HL-60/S4 (cell line): ENCODE measurements around the gene MEIS2.

Source experiments
- in situ Hi-C: fragments of 300-500 bp; cut with MboI; formaldehyde crosslinking; loops from 2 replicates; pipeline ENCODE4 v1.14.3; 2022; ENCODE audit warnings: low sequenced_read_pairs

The MEIS2 gene

DNA sequence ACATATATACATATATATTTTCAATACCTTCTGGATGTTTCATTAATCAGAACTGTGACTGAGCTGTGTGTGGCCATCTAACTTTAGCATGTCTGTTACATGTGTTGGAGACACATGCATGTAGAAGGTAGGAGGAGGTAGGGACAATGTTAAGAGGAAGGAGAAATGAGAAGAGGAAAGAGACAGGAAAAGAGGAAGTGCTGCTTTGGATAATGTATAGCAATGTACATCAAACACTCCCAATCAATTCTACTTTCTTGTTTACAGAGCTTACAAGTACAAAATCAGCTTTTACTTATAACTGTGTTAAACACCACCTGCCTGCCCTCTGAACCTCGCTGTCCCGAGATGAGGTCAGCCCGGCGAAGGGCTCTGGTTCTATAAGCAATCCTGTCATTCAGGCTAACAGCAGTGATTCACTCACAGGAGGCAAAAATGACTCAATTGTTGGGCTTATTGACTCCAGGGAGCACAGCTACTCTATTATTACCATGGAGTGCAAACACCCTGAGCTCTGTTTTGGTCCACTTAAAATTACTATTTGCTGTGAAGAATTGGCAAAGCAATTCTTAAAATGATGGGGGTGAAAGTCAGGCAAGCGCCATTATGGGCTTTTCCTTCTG lies 188.9 kb downstream of the MEIS2 start:
- in situ Hi-C loops, result no loop called here

DNA sequence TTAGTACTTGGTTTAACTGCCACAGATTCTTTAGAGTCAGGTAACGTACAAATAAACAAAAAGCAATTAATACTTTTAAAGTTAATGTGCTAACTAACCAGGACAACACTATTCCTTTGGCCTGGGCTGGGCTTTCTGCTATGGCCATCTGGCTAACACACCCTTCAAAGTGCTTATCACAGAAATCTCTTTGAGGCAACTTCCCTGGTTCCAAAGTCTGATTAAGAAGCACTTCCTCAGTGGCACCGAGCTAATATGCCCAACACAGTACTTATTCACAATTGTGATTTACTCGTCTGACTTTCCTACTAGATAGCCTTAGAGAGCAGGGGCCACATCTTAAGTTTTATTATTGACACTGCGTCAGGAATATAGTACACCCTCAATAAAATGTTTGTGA lies 191.4 kb downstream of the MEIS2 start:
- in situ Hi-C loops, result no loop called here

DNA sequence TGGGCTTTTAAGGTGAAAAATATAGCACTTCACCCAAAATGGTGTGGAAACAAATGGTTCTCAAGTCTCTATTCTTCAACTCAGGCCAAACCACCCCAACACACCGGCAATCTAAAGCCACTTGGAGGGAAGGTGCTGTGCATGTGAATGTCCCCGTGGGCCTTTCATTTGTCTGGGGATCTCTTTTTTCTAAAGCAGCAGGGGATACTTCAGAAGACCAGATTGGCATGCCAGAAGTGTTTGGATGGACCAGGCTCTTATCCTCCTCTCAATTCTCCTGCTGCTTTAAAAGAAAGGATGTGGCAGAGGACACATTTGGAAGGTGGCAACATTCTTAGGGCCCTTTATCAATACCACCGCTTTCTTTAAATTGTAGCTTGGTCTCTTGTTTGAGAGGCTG lies 193.1 kb downstream of the MEIS2 start:
- in situ Hi-C loops, result no loop called here

DNA sequence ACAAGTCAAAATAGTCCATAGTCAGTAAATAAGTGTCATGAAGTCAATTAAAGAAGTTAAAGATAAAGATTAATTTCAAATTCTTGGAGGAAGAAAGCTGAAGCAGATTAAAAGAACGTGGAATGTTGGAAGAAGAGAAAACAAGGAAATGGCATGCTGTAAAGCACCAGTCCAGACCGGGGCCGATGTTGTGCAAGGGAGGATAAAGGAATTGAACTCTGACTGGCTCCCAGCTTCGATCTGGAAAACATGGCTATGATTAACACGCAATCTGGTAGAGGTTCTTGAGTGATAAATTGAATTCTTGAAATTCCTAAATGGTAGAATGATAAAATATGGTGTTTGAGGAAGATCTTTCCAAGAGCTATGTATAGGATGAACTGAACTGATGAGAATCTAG lies 194.4 kb downstream of the MEIS2 start:
- in situ Hi-C loops, result no loop called here

DNA sequence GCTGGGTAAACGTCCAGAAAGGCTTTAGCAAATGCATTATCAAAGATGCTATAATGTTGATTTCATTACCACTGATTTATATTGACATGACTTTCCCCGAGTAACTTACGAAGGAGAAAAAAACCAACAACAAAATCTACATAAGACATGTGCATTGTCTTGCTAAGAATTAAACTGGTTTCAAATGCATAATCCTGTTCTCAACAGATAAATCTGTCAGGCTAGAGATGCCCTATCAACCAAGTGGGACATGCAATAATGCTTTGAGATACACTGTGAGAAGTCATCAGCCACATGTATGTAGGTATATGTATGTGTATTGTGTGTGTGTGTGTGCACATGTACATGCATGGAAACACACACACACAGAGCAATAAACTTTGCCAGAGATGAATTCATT lies 195.6 kb downstream of the MEIS2 start:
- in situ Hi-C loops, result no loop called here

DNA sequence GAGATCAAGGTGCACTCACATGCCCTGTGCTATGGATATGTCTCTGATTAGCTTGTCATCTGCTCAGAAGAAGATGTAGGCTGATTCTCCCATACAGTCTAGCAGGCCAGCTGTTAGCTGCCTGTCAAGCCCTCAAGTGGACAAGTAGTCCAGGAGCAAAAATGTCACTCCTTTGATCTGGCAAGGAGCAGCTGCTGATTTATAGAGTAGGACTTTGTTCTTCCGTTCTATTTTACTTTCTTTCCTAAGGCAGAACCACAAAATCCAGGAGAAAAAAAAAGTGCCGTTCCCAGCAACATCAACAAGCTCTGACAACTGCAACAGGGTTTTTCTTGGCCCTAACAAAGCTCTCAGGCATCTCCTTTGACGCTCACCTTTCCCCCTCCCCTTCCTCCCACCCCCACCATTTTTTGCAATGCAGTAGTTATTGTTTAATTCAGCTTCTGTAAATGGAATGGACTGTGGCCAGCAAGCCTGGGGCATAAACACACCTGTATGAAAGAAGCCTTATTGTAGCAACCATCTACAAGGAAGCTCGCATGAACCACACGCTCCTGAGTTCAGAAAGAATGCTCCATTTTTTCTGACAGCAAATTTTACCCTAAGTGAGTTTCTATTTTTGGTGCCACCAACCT lies 196.3 kb downstream of the MEIS2 start:
- in situ Hi-C loops, result no loop called here

DNA sequence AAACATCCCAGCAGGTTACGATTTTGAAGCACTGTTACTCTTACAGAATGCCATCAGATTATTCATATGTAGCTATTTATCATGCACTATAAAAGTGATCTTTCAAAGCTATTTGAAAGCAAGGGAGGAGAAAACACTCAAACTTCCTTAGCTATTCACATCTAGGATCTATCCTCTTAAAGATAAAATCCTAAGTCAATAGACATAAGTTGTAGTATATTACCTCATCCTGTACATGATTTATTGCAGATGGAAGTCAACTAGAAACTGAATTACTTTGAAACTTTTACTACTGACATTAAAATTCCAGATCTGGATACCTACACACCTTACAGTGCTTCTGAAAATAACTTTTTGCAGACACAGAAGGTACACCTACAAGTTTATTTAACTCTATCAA lies 197.2 kb downstream of the MEIS2 start:
- in situ Hi-C loops, result no loop called here

DNA sequence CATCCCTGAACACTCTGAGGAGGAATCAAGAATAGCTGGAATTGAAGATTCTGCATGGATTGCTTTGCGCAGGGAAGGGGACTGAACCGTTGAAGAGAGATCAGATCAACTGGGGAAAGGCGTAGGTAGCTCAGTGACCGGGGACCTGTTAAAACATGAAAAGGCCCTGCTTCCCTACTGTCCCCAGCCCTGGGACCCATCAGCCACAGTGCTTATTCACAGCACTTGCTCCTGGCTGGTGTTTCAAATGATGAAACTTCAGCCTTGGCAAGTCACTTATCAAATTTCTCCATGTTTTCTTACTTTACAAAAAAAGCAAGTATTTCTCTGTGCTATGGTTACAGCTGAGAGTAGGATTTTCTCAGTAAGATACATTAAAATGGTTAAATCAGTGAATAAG lies 199.3 kb downstream of the MEIS2 start:
- in situ Hi-C loops, result no loop called here

DNA sequence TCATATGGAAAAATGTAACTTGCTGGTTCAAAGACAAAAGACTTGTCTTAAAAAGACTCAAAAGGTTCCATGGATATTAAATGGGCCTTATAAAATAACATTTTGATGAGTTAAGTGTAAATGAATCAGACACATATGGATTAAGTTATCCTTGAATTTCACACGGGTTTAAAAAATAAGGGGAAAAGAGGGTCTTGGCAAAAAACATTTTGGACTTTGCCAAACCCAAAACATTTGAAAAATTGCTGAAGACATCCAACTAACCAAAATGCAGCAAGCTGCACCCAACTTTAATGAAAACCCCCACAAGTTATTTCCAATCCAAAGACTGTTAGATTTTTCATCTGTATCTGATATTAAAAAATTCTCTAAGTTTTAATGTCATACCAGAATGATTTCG lies 200.7 kb downstream of the MEIS2 start:
- in situ Hi-C loops, result loop anchor here (25.0 kb wide), 1 partner anchor 213 kb away; the partner anchor contains the start of gene MEIS2

DNA sequence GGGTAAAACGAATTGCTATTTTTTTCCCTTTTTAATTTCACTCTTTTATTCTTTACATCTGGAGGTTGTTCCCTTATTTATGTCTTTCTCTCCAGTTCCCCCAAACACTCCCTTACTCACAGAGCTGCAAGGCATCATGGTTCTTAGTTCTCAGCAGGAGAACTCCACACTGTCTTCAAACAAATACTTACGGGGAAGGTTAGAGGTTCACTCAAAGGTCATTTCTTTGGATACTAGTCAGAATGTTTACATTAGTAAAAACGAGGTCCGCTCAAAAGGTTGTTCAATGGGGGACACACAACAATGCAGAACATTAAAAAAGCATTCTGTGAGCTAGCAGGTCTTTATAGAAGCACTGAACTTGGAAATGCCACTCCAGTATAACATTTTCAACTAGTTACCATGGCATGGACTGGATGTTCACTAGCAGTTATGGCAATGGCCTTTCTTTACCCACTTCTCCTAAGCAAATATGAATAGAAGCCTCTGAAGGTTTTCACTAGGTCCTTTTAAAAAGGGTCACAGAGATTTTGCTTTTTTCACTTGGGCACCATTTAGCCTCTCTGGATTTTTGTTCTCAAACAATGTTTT lies 201.7 kb downstream of the MEIS2 start:
- in situ Hi-C loops, result loop anchor here (25.0 kb wide), 1 partner anchor 214 kb away; the partner anchor contains the start of gene MEIS2

DNA sequence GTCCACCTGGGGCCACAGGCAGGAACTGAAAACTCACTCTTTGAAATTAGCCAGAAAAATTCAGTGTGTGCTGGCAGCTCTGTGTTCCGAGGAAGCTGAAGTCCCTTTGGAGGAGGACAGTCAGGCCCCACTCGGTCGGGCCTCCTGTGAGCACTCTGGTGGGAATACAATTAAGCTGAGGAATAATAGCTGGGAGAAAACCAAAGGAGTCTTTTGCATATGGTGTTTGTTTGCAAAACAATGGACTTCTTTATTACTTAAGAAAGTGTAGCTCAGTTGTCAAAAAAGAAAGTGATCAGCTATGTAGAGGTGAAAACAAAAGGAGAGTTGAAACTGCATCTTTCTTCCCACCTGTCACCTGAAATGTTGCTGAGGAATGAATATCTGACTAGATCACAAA lies 202.5 kb downstream of the MEIS2 start:
- in situ Hi-C loops, result loop anchor here (25.0 kb wide), 1 partner anchor 214 kb away; the partner anchor contains the start of gene MEIS2

DNA sequence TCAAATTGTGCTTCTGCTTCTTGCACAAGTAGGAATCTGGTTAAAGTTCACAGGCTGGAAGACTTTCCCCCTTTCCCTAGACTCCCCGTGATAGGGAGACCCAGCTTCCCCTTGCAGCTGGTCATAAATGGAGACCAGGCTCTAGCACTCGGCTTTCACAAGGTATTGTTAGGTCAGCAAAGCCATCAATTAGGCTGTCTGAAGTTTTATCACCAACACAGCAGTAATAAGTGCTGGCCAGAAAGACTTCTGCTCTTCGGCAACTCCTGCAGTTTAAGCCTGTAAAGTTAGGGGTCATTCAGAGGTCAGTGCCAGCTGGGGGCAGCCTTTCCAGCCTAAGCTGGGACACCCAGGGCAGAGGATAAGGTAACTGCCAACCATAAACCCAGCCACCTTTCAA lies 203.4 kb downstream of the MEIS2 start:
- in situ Hi-C loops, result loop anchor here (25.0 kb wide), 1 partner anchor 215 kb away; the partner anchor contains the start of gene MEIS2

DNA sequence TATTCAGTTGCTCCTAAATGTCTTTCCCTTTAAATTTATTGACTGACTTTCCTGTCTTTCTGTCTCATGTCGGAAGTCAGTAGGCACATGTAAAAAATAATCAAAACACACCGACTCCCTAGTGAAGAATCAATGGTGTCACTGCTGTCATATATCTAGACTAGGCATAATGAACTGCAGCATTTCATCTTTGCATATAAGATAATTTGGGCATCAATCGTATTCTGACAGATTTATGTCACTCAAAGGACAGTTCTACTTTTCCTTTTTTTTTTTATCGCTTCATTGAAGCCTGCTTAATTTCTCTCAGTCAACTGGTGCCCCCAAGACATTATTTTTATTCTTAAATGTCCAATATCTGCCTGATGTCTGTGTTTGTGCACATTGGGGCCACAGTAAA lies 206.3 kb downstream of the MEIS2 start:
- in situ Hi-C loops, result loop anchor here (25.0 kb wide), 1 partner anchor 218 kb away; the partner anchor contains the start of gene MEIS2

DNA sequence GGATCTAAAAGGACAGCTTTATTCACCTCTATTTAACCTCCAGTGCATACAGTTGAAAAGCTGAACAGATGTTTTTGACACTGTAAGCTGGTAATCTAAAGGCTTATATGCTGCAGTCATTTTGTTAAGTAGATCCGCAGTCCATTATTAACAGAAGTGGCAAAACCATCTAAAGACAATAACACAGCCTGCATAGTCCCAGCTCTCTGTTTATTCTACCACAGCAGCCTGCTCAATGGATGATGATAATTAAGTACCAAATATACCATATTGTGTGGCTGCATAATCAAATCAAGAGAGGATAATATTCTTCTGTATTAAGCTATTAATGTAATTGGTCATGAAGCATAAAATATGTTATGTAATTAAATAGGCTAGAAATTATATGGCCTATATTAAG lies 207.1 kb downstream of the MEIS2 start:
- in situ Hi-C loops, result loop anchor here (25.0 kb wide), 1 partner anchor 219 kb away; the partner anchor contains the start of gene MEIS2

DNA sequence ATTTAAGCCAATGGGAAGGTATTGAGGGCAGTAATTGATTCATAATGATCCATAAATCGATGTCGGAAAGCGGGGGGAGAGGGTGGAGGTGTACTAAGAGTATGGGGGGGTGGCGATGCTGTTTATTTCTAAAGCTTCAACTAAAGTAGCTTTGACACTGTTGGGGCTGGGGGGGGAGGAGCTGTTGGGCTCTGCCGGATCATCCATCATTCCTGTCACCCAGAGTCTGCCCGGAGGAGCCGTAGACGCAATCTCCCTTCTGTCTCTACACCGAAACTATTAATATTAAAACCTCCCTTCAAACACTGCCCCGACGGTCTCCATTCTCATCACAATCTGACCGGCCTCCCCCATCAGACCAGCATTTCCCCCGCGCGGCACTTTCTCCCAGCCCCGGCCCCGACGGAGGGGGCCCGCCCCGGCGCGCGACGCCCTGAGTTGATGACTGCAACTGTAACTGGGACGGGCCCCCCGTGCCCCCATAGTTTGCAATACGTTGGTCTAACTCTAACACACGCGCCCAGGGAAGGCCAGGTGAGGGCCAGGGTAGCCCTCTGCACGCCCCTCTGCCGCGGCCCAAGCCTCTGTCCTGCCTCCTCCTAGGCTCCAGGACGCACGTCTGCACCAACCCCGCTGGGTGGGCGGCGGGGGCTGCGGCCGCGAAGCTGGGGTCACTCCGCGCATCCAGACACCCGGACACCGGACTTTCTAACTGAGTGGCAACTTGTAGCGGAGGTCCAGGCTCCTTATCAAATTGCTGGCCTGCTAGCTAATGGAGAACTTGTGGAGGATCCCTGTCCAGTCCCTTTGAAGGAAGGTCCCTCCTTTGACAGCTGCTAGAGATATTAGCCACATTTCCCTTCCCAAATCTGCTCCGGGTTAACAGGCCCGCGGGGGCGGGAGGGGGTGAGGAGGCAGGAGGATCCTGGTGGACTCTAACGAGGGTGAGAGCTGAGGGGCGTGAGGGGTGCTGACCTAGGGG lies 212.0 kb downstream of the MEIS2 start:
- in situ Hi-C loops, result loop anchor here (25.0 kb wide), 1 partner anchor 224 kb away; the partner anchor contains the start of gene MEIS2

DNA sequence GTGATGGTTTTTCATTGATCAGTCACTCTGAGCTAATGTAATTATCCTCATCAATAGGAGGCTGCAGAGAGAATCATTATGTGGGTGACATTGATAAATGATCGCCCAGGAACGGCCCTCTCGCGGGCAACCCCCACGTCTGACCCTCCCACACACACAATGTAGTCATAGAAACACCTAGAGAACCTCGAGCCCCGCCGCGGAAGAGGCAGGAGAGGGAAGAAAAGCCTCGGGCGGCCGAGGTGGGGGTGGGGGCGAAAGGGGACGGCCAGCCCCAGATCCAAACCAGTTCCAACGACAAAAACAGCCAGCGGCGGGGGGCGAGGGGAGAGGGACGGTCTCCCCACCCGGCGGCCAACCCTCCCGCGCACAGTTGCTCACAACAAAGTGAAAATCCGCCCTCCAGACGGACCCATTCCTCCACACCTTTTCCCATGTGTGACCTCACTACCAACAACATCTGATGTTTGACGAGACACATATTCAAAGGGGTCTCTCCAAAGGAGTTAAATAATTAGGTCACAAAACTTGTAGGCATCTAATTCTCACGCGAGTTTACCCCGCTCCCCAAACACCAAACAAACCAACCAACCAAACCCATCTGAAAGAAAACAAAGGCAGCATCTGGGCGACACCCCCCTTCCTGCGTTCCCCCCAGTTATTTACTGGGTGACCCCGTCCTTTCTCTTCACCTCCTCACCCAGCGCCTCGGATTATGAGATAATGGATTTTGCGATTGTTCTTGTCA lies 213.0 kb downstream of the MEIS2 start:
- in situ Hi-C loops, result loop anchor here (25.0 kb wide), 1 partner anchor 225 kb away; the partner anchor contains the start of gene MEIS2

DNA sequence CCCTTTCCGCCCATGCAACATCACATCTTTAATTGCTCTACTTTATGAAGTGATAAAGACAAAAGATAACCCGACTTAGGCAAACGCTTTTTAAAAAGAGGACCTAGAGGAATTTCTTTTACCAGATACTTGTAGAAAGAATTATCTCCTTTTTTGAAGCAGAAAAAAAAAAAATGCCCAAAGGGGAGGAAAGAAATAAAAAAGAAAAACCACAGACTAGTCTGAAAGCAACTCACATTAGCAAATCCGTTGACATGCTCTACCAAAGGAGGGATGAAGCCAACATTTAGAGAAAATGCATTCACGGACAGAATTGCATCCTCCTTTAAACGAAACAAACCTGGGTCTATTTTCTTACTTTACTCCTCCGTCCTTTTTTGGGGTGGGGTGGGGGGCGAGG lies 213.6 kb downstream of the MEIS2 start:
- in situ Hi-C loops, result loop anchor here (25.0 kb wide), 1 partner anchor 226 kb away; the partner anchor contains the start of gene MEIS2

DNA sequence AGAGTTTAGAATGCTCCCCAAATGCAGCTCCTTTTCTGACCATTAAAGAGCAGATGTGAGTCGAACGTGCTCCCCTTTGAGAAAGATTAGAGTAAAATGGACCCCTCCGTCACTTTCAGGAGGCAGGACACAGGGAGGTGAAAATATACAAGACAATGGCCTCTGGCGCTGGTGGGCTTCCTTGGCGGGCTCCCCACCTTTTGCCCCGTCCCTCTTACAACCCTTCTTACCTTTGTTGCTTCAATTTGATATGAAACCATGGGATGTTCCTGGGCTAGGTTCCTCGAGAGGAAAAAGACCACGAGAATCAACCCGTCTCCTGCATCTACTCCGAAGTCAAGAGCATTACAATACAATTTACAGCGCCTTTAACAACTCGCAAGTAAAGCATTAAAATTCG lies 214.2 kb downstream of the MEIS2 start:
- in situ Hi-C loops, result loop anchor here (25.0 kb wide), 1 partner anchor 226 kb away; the partner anchor contains the start of gene MEIS2

DNA sequence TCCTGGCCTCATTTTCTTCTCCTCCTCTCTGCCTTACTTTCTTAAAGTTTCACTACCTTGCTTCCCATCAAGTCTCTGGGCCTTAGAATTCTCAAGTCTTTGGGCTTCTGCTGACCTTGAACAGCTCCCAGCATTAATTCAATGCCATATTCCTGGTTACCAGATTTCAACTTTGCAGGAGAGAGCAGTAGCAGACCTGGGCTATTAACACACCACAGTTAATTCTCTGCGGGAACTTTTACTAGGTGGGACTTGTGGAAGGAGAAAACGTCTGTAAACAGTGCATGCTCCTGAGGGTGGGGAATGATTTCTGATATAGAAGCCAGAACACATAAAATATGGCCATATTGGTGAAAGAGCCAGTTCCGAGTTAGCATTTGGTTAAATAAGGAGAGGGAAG lies 214.6 kb downstream of the MEIS2 start:
- in situ Hi-C loops, result loop anchor here (25.0 kb wide), 1 partner anchor 227 kb away; the partner anchor contains the start of gene MEIS2
